OCI-M2 (cell line): ENCODE data around the gene RWDD1.
"Not testable (repeated sequence)": the region's sequence is repeated elsewhere in the genome, so short reads cannot be mapped to it uniquely, and the experiment has no call there.

ENCODE experiments used
- DNase-seq: peaks from one replicate; lab custom pipeline; 2025; ENCODE audit not compliant: unreplicated experiment; lab: John Stamatoyannopoulos, UW

Gene RWDD1

DNA sequence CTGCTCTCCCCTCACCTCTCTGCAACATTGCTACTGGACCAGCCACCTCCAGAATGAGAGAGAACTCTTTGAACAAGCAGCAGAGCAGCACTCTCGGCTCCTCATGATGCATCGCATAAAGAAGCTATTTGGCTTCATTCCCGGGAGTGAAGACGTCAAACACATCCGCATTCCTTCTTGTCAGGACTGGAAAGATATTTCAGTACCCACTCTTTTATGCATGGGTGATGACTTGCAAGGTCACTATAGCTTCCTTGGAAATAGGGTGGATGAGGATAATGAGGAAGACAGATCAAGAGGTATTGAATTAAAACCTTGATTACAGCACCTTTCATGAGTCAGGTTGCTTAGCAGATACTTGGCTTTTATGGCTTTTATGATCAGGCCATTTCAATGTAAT is 13.4 kb upstream of the RWDD1 start:
- DNase-seq: no peak

DNA sequence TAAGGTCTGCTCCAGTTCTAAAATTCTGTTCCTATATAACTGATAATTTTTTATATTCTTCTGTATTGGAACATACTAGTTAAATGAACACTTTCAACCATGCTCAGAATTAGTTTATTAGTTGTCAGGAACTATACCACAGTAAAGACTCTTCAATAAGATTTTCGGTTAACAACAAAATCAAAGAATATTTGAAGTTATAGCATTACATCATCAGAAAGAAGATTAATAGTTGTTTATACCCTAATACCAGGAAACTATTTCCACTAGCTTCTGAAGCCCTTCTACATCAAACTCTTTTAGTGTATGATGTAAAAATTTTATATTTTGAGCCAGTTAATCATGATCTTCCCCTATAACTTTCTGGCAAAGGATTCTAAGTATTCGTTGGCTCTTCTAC is 11.2 kb upstream of the RWDD1 start:
- DNase-seq: no peak

DNA sequence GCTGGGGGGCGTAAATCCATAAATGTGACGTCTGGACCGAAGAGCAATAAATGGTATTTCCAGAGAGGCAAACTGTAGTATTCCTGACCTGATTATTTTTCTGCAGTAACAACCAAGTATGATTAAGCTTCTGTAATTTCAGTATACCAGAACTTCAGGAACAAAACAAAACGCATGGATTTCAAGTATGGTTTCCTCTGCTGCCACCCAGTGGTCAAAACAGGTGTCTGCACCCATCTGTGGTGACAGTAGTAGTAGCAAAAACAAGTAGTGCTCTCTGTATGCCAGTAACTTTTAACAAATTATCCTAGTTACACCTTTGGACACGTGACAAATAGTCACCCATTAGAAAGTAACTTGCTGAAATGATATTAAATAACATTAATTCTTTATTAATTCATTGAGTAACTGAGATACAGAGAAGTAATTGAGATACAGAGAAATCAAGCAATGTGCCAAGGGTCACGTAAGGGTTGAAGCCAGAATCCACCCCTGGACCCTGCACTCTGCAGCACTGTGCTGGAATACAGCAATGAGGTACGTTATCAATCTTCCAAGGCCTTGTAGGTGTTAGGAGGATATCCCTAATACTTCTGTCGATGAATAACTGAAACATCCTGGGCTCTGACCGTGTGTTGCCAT is 9.8 kb upstream of the RWDD1 start:
- peak; percentile 64 for DNase-seq

DNA sequence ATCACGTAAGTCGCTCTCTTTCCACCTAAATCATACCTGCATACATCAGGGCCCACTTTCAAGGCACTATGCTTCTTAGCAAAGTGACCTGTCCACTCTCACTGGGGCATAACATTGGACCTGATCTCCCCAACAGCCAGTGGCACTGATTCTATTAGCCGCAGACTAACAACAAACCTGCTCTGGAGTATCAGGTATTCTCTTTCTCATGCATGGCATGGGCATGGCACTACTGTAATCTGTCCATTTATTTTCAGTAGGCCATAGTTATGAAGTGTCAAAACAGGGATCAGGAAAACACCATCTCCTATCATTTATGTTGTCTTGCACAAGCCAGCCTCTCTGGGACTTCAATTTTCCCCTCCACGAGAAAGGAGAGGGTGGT is 9.3 kb upstream of the RWDD1 start:
- no peak for DNase-seq

DNA sequence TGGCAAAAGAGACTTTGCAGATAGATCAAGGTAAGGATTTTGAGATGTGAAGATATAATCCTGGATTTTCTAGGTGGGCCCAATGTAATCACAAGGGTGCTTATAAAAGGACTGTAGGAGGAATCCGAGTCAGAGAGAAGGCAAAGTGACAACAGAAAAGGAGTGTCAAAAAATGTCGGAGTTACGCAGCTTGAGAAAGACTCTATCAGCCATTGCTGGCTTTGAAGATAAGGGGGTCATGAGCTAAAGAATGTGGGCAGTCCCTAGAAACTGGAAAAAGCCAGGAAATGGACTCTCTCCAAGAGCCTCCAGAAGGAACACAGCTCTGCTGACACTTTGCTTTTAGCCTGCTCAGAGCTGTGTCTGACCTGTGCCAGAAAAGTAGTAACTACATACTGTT is 8.7 kb upstream of the RWDD1 start:
- DNase-seq: no peak

DNA sequence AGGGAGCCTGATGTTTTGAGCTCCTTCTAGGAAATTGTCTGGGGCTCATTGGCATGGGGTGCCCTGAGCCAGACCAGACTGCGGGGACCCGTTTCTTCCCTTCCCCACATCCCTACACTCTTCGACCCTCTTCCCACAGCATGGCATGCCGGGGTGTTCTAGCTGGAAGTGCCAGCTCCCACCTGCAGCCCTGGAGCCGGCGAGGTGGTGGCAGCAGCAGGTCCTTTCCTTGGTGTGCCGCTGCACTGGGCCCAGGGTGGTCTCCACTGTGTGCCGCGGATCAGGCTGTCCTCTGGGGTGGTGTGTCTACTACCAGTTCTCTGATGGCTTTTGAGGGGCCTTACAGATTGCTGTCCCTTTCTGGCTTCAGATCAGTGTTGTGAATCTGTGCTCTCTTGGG is 7.5 kb upstream of the RWDD1 start:
- DNase-seq: no peak

DNA sequence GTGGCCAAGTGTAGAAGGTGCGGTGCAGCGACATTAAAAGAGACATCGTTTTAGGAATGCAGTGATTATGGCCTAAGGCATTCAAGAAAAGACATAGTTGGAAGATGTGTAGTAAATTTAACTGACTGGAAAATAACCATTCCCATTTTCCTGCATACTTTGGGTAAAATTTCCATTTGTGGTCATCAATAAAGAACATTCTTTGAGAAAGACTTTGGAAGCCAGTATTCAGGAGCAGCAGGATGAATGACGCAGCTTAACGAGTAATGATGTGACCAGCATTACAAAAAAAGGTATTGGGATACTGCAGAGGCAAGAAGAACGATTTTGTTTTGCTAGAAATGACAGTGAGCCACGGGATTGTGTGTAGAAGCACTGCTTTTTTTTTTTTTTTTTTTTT is 7.0 kb upstream of the RWDD1 start:
- no peak for DNase-seq

DNA sequence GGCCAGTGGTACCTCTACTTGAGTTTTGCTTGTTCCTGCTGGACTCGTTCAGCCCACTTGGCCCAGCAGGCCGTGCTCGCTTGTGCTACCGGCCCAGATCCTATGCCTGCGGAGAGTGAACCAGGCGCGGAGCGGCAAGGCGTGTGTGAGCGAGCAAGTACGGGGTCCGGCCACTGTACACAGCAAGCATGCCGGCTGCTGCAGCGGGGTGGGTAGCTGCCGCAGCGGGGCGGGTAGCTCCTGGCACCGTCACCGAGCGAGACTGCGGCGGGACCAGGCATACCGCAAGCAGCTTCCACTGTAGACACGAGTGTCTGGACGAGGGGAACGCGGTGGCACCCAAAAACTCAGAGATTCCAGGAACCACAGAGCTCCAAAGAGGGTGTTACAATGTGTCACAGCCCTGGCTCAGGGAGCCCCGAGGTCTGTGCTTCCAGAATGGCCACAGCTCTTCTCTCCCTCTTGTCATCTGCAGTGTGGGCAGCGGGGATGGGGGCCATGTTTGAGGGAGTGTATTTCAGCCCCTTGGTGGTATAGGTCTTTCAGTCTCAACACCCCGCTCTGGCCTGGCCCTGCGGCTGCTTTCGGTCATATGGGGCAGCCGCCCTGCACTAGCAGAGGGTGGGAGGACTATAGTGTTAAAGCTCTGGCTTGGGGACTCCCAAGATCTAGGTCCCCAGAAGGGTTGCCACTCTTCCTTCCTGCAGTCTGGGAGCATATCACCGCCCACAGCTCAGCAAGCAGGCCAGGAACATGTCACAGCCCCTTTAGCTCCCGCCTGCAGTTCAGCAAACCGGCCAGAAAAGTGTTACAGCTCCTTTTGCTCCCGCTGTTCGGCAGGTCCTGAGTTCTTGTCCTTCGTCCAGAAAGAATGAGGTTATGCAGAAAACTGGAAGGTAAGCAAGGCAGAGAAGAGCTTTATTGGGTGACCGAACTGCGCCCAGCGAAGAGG is 6.1 kb upstream of the RWDD1 start:
- DNase-seq: no peak

DNA sequence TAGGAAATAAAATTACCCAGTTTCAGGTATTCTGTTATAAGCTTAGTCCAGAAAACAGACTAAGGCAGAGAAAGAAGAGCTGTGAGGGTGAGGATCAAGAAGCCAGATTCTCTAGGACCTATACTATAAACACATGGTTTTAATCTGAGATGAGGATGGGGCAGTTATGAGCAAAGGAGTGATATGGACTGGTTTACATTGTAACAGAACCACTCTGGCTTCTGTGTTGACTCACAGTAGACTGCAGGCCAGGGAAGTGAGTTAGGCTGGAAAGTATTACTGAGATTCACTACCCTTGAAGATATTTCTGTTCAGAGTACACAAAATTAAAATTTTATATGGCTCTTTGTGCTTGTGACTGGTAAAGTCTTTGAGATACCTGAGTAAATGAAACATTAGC is 3.2 kb upstream of the RWDD1 start:
- no peak for DNase-seq

DNA sequence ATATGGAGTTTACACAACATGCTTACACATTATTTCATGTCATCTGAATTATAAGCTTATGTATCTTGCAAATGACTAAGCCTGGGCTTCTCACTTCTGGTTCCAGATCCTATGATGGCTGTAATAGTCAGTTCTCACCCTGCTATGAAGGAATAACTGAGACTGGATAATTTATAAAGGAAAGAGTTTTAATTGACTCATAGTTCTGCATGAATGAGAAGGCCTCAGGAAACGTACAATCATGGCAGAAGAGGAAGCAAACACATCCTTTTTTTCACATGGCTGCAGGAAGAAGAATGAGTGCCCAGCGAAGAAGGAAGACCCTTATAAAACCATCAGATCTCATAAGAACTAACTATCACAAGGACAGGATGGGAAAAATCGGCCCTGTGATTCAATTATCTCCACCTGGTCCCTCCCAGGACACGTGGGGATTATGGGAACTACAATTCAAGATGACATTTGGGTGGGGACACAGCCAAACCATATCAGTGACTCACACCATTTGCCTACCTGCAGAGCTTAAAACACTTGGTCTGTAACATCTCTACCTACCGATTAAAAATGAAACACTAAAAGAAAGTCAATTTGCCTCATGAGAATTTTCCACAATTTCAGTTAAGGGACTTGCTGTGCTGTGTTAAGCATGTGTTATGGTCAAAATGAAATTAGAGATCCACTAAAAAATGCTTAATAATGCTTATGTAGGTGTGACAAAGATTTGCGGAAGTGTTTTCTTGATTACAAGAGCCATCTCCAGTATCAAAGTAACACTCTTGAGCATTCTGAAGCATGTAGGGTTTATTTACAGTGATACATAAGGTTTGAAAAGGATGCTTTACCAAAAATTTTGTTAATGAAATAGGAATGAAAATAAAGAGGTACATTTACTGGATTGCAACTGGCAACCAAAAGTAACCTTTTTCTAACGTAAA is 2.2 kb upstream of the RWDD1 start:
- DNase-seq: no peak

DNA sequence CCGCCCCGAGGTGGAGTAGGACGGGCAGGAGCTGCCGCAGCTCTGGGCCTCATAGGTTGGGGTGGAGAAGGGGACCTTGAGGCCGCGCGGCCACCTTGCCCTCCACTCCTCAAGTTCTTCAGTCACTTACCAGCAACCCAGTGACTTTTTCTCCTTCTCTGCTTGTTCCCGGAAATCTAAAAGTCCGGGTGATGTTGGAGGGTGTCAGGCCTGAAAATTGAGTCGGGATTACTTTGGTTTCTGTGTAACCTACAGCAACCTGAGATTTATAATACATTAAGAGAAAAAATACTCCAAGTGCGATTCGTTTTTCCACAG is 338 bp downstream of the RWDD1 start:
- DNase-seq: no peak

DNA sequence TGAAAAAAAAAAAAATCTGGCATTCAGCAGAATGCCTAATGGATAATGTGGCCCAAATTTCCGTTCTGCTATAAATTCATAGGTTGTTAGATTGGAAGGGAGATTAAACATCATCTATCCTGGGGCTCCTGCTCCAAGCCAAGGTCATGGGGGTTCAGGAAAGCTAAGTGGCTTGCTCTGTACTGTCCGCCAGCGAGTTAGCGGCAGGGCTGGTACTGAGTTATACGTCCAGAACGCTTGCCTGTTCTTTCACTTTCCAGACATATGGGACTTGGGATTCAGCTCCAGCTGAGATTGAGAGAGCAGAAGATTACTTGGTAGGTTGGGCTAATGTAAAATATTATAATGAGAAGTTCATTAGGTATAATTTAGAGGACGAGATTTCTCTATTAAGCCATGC is 858 bp downstream of the RWDD1 start:
- DNase-seq: no peak

DNA sequence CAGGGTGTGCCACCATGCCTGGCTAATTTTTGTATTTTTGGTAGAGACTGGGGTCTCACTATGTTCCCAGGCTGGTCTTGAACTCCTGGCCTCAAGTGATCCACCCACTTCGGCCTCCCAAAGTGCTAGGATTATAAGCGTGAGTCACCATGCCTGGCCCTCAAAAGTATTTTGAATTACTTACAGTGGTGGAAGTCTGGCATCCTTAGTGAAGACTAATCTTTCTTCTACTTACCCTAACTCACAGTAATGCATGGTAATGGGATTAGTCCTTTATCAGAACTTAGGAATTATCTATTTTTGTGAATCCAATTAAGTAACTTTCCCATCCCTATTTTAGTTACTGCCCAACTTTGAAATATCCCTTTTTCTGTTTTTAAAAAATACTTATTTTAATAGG is 3.9 kb downstream of the RWDD1 start:
- DNase-seq: no peak

DNA sequence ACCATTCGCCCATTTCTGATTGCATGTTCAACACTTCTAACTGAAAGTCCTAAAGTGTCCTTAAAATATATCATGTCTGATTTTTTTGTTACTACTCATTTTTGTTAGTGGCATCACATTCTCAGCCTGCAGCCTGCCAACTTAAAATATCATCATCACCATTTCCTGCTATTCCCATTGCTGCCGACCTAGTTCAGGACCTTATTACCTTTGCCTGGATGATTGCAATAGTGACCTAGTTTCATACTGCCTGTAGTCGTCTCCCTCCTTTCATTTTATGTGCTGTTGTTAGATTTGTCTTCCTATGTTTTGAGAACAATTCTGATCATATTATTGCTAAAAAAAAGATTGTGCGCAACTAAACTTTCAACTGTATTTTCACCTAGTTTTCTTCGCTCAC is 6.2 kb downstream of the RWDD1 start:
- DNase-seq: no peak

DNA sequence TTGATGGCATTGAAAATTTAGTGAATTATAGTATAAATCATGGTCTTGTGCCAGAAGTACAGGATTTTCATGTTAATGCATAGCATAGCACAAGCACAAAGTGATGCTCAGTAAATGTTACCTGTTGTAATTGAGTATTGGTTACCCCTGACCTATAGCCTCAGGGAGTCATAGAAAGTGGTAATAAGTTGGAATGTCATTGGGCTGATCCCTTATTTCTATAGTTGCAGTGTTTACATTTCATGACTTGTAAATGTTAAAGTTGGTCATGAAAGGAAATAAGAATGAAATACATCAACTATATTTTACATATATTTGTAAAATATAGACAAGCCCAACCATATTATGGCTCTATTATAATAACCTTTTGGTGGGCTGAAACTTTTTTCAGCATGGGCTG is 7.0 kb downstream of the RWDD1 start:
- no peak for DNase-seq

DNA sequence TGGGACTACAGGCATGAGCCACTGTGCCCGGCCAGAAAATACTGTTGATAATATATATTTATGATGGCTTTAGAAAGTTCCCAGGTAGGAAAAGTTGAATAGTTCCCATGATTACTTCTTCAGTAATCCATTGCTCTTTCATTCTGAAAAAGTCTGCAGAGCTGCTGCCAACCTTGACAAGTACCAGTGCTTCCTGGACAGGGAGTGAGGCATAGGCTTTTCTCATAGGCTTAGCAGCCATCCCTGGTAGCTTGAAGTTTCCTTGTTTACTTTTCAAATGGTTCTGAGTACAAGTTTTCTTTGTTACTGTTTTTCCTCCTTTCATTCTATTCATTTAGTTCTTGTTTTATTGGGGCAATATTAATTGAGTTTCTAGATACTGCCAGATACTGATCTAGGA is 7.8 kb downstream of the RWDD1 start:
- no peak for DNase-seq

DNA sequence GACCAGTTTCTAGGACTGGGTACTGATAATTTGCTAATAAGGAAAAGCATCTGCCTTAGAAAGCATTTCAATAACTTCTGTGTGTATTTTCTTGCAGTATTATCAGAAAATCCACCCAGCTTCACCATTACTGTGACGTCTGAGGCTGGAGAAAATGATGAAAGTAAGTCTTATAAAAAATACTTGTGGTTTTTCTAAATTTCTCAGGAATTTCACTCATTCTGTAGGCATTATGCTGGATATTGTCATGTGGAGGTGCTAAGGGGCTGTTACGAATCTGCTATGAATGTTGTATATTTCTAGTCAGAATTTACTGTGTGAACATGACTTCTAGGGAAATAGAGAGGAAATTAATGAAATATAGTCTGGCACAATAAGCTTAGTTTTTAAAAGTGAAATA is 8.9 kb downstream of the RWDD1 start:
- no peak for DNase-seq

DNA sequence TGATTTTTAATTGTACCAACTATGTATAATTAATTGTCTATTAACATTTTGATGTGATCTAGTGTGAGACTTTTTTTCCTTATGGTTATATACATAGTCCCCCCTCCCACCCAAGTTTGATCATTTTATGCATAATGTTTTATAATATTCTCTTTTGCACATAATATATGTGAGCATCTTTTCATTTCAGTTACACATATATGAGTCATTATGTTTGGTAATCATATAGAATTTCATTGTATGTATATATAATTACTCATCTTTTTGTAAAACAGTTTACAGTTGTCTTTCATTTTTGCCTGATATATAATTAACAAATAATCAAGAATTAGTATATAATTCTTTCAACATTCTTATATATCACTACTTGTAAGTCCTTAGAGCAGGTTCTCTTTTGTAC is 15.0 kb downstream of the RWDD1 start:
- no peak for DNase-seq

DNA sequence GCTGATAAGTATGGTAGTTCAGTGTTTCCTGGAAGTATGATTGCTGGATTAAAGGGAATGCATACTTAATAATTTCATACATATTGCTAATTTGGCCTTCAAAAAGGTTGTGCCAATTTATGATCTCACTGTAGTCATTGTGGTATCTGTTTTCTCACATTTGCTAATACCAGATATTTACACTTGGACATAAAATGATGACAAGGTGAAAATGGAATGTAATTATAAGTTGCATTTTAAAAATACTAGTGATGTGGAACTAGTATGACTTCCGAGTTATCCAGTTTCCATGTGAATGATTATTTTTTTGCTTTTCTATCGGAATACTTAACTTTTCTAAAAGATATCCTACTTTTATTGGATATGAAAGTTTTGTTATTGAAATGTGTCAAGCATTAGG is 15.4 kb downstream of the RWDD1 start:
- DNase-seq: no peak

DNA sequence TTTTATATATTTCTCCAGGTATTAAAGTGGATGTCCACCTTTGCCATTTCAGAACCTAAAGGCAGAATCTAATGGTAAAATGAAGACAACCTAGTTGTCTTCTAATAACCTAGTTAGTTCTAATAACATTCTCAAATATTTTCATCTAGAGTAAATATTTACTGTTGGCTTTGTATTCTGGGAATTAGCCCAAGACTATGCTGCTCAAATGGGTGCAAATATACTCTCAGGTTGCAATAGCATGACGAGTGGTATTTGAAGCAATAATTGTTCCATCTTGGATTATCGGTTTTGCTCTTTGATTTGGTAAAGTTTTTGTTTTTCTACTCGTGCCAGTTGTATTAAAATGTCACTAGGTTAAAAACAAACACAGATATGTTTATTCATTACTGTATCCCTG is 23.9 kb downstream of the RWDD1 start:
- DNase-seq: no peak

DNA sequence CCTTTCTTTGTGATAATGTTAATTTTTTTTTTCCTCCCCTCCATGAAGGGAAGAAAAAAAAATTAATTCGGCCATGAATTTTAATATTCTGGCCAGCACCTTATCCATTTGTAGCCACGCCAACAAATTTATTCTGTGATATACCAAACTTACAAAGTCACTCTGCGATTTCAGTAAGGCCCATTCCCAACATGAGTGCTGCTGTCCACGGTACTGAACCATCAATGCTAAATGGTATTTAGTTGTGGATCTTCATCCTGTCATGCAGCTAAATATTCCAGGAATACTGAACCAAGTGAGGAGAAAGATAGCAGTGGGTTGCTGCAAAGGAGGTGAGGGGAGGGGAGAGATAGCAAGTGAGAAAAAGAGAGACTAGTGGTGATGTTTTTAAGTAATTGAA is 25.5 kb downstream of the RWDD1 start:
- no peak for DNase-seq

DNA sequence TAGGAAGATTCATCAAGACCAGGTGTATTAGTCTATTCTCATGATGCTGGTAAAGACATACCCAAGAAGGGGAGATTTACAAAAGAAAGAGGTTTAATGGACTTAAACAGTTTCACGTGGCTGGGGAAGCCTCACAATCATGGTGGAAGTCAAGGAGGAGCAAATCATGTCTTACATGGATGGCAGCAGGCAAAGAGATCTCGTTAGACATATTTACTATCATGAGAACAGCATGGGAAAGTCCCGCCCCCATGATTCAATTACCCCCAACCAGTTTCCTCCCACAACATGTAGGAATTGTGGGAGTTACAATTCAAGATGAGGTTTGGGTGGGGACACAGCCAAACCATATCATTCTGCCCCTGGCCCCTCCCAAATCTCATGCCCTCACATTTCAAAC is 32.6 kb downstream of the RWDD1 start:
- not testable (repeated sequence) for DNase-seq
